CD14-positive monocyte (primary cell): ENCODE data around the gene MEGF6. TPM values are rescaled to one million over a fixed set of nuclear protein-coding genes. Genes with fewer than 3 reads are reported as not detected.
"Not testable (repeated sequence)": the region's sequence is repeated elsewhere in the genome, so short reads cannot be mapped to it uniquely, and the experiment has no call there.

Experiments
- DNase-seq, 3 donors: peaks; one replicate each; pipeline ENCODE4 v3.0.0-alpha.2; 2011 to 2022
- H2AFZ ChIP-seq: 2 replicates; pipeline ENCODE4 v1.6.0; 2012; ENCODE audit warnings: mild to moderate bottlenecking, low read depth, low read length, inconsistent platforms; ENCODE audit not compliant: insufficient read depth, poor library complexity, severe bottlenecking
- H3K27ac ChIP-seq, 2 donors: 1 replicate in 1 of 2; 2 replicates in 1 of 2; pipeline ENCODE4 v1.5.1; 2012 to 2013; ENCODE audit warnings: low read length in 2 of 2, control low read depth in 1 of 2, inconsistent platforms in 1 of 2, low read depth in 1 of 2, mild to moderate bottlenecking in 1 of 2
- H3K27me3 ChIP-seq, 2 donors: one replicate each; pipeline versions ENCODE4 v1.6.0 to v1.6.1; 2011 to 2013; ENCODE audit warnings: low read length in 2 of 2; ENCODE audit not compliant: control insufficient read depth in 2 of 2, insufficient read depth in 2 of 2
- H3K36me3 ChIP-seq, 2 donors: replicated peaks in 1 of 2; 1 replicate in 1 of 2; 2 replicates in 1 of 2; pipeline versions ENCODE4 v1.5.1 to v1.6.1; 2012 to 2013; ENCODE audit warnings: low read length in 2 of 2, control low read depth in 1 of 2, inconsistent platforms in 1 of 2, mild to moderate bottlenecking in 1 of 2; ENCODE audit not compliant: insufficient read depth in 2 of 2, control insufficient read depth in 1 of 2
- H3K4me1 ChIP-seq, 2 donors: 1 replicate in 1 of 2; 2 replicates in 1 of 2; pipeline versions ENCODE4 v1.5.1 to v1.6.1; 2012 to 2013; ENCODE audit warnings: low read length in 2 of 2, control low read depth in 1 of 2, inconsistent platforms in 1 of 2, mild to moderate bottlenecking in 1 of 2, moderate library complexity in 1 of 2; ENCODE audit not compliant: insufficient read depth in 2 of 2, control insufficient read depth in 1 of 2
- H3K4me2 ChIP-seq: replicated peaks from 2 replicates; pipeline ENCODE3; 2012; ENCODE audit warnings: low read length, moderate library complexity, mild to moderate bottlenecking; ENCODE audit not compliant: poor library complexity, severe bottlenecking; ENCODE audit errors: extremely low read depth
- H3K4me3 ChIP-seq, 3 experiments: fragments of 200-600 bp in 1 of 3; sonication (generic) in 1 of 3; replicated peaks in 1 of 3; 1 replicate in 2 of 3; 2 replicates in 1 of 3; pipeline ENCODE4 v1.5.1; 2011 to 2013; ENCODE audit warnings: low read length in 3 of 3, mild to moderate bottlenecking in 3 of 3, control low read depth in 2 of 3, low read depth in 2 of 3, inconsistent platforms in 1 of 3, moderate library complexity in 1 of 3
- H3K79me2 ChIP-seq: 2 replicates; pipeline ENCODE4 v1.6.0; 2012; ENCODE audit warnings: mild to moderate bottlenecking, control low read depth, inconsistent platforms, low read length, moderate library complexity; ENCODE audit not compliant: insufficient read depth
- H3K9ac ChIP-seq: 2 replicates; pipeline ENCODE4 v1.6.0; 2017; ENCODE audit warnings: low read length, mild to moderate bottlenecking; ENCODE audit not compliant: insufficient read depth, poor library complexity, severe bottlenecking
- H3K9me3 ChIP-seq, 2 donors: replicated peaks in 1 of 2; 1 replicate in 1 of 2; 2 replicates in 1 of 2; pipeline versions ENCODE4 v1.5.1 to v1.6.1; 2012 to 2013; ENCODE audit warnings: low read length in 2 of 2, control low read depth in 1 of 2; ENCODE audit not compliant: control insufficient read depth in 1 of 2, insufficient read depth in 1 of 2
- H4K20me1 ChIP-seq: 2 replicates; pipeline ENCODE4 v1.6.0; 2012; ENCODE audit warnings: mild to moderate bottlenecking, low read length, control low read depth, moderate library complexity; ENCODE audit not compliant: insufficient read depth
- H3K27ac Mint-ChIP-seq, 7 donors: one replicate each; pipeline ENCODE4 v1.8.0; 2020; ENCODE audit warnings: mild to moderate bottlenecking in 7 of 7, mixed read lengths in 7 of 7, moderate library complexity in 6 of 7, inconsistent platforms in 2 of 7
- H3K27me3 Mint-ChIP-seq, 3 donors: one replicate each; pipeline ENCODE4 v1.8.0; 2021 to 2022; ENCODE audit warnings: low read depth in 3 of 3, mild to moderate bottlenecking in 3 of 3, mixed read lengths in 3 of 3, moderate library complexity in 3 of 3, inconsistent platforms in 1 of 3
- H3K36me3 Mint-ChIP-seq, 2 donors: one replicate each; pipeline ENCODE4 v1.8.0; 2020; ENCODE audit warnings: mixed read lengths in 2 of 2, inconsistent platforms in 1 of 2, mild to moderate bottlenecking in 1 of 2
- H3K4me1 Mint-ChIP-seq: one replicate; pipeline ENCODE4 v1.8.0; 2020; ENCODE audit warnings: mild to moderate bottlenecking, mixed read lengths
- H3K4me3 Mint-ChIP-seq, 2 donors: one replicate each; pipeline ENCODE4 v1.8.0; 2020; ENCODE audit warnings: mild to moderate bottlenecking in 2 of 2, mixed read lengths in 2 of 2, moderate library complexity in 1 of 2
- H3K9me3 Mint-ChIP-seq, 7 donors: one replicate each; pipeline ENCODE4 v1.8.0; 2020 to 2022; ENCODE audit warnings: mixed read lengths in 7 of 7, mild to moderate bottlenecking in 6 of 7, moderate library complexity in 6 of 7, inconsistent platforms in 2 of 7
- CTCF ChIP-seq: fragments of 200-600 bp; IDR thresholded peaks from one replicate; pipeline ENCODE4 v1.8.0; 2022; ENCODE audit warnings: antibody characterized with exemption, mild to moderate bottlenecking
- WGBS: methylation state at CpG from one replicate; pipeline ENCODE4 v1.1.5; 2013; ENCODE audit warnings: missing lambda C conversion rate; ENCODE audit not compliant: insufficient coverage; 5-methylcytosine and 5-hydroxymethylcytosine counted together
- intact Hi-C, 2 donors: fragments of 100-400 bp; cut with micrococcal nuclease; formaldehyde crosslinking; loops; one replicate each; pipeline versions ENCODE4 v1.15.0 to v1.15.1; 2023
- polyA plus RNA-seq, 3 donors: library from polyadenylated mRNA; depleted of rRNA in 1 of 3; unstranded in 2 of 3; stranded (reverse) in 1 of 3; fragments of 300-500 nt in 2 of 3; fragments of >200 nt in 1 of 3; fragmentation: Illumina TruSeq in 2 of 3; gene quantifications; 1 replicate in 2 of 3; 2 replicates in 1 of 3; pipeline ENCODE4 v1.2.3, GENCODE V29; 2012 to 2021

The MEGF6 gene
- polyA plus RNA-seq, 3 donors = 0.39 to 3.8 (median 1.2) TPM

DNA sequence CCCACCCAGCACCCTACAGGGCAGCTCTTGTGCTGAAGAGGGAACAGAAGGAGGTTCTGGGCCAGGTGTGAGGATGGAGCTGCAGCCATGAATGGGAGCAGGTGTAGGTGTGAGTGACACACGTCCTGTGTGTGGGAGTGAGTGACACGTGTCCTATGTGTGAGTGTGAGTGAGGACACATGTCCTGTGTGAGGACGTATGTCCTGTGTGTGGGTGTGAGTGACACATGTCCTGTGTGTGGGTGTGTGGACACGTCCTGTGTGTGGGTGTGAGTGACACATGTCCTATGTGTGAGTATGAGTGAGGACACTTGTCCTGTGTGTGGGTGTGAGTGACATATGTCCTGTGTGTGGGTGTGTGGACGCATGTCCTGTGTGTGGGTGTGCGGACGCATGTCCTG is 26.4 kb downstream of the MEGF6 start:
- Histone ChIP-seq H3K4me2 (no peak overlapping the region), H3K4me1 (no peaks in the 10 kb centered on the region), H3K9me3 (peaks cover 0 to 25% of the 10 kb centered on the region in 2 donors), H2AFZ (no peak overlapping the region), H3K4me3 (no peak overlapping the region), H3K79me2 (no peaks in the 10 kb centered on the region), H3K36me3 (no peaks in the 10 kb centered on the region), H4K20me1 (no peaks in the 10 kb centered on the region), H3K27me3 (no peaks in the 10 kb centered on the region), H3K27ac (no peak overlapping the region), H3K9ac (no peak overlapping the region)
- H3K27me3 Mint-ChIP-seq = no peaks in the 10 kb centered on the region
- no peaks in the 10 kb centered on the region for H3K36me3 Mint-ChIP-seq
- no peak overlapping the region for H3K27ac Mint-ChIP-seq
- no peak overlapping the region for H3K4me3 Mint-ChIP-seq
- WGBS = 97% methylated on average over 7 of the region's 7 CpGs
- TF ChIP-seq CTCF = no peak
- no peak for DNase-seq
- intact Hi-C loops = no loop called here
- H3K9me3 Mint-ChIP-seq = peaks cover 2 to 18% (median 9%) of the 10 kb centered on the region in 7 donors
- no peaks in the 10 kb centered on the region for H3K4me1 Mint-ChIP-seq

- H3K27ac ChIP-seq, H3K36me3 Mint-ChIP-seq, H3K4me1 ChIP-seq, DNase-seq, H3K27me3 Mint-ChIP-seq, H4K20me1 ChIP-seq, H3K79me2 ChIP-seq, H3K4me3 Mint-ChIP-seq, H3K9ac ChIP-seq, H2AFZ ChIP-seq, H3K4me2 ChIP-seq, H3K4me1 Mint-ChIP-seq, H3K27ac Mint-ChIP-seq, H3K4me3 ChIP-seq, H3K27me3 ChIP-seq, H3K36me3 ChIP-seq, intact Hi-C loops: not testable (repeated sequence)
- H3K9me3 ChIP-seq = peaks cover 0 to 25% of the 10 kb centered on the region in 2 donors
- peaks cover 2 to 18% (median 9%) of the 10 kb centered on the region in 7 donors for H3K9me3 Mint-ChIP-seq
- WGBS = 95% methylated on average over 7 of the region's 21 CpGs
Measured at GRCh38 chr1:3583751-3584150, 27.6 kb downstream of the MEGF6 start.
